HG03432 (cell line): ENCODE results near the gene JAG2.
A peak's percentile ranks its signal among the peaks of the same experiment; 100 is the strongest.

ENCODE experiments used
- ATAC-seq: cut with Tn5 transposase; IDR thresholded peaks from one replicate; pipeline ENCODE4 v1.9.1; 2021; ENCODE audit warnings: mild to moderate bottlenecking, moderate library complexity; ENCODE audit not compliant: unreplicated experiment

Gene JAG2

DNA sequence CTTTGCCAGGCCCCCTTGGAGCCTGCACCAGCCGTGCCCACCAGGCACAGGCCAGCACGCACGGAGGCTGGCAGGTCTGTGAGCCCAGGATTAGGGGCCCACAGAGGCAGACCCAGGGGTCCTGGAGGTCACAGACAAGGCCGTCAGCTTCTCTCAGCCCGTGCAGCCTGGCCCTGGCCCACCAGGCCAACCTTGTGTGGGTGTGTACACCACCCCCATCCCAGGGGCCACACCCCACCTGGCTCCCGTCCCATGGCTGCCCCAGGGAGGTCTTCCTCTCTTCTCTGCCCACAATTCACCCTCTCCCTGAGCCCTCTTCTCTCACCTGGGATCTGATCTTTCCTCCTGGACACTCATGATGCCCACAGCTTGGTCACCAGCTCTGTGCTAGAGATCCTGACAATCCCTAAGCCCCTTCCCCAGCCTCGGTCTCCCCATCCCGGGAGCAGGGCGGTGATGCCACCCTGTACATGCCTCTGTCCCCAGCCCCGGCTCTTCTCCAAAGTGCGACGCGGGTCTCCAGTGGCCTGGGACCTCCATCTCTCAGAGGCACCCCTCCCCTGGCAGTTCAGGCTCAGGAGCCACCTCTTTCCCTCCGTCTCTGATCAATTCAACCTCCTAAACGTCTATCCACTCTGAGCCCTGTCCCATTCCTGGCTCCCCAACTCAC is 72.2 kb downstream of the JAG2 start:
- no peak for ATAC-seq

DNA sequence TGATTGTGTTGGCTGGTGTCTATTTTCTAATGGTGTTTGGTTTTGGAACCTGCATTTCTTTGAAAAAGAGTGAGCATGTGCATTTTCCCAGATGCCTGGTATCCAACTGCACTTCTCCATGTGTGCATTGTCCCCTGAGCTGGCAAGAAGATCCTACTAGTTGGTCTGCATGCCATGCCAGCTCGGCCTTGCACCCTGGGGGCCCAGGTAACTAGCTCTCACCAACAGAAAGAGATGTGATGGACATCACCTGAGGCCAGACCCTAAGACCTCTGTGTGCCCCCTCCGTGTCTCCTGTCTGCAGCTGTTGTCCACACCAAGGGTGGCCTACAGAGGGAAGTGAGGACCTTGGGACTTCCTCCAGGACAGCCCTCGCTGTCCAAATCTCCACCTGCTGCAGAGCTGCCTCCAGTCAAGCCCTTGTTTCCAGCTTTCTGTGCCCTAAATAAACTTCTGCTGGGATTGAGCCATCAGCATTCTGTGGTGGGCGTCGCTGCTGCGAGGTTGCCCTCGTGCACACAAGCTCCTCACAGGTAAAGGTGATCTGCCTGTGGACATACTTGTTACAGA is 73.3 kb downstream of the JAG2 start:
- no peak for ATAC-seq

- no peak for ATAC-seq
Observed at GRCh38 chr14:105094193-105094907, 74.2 kb downstream of the JAG2 start.

DNA sequence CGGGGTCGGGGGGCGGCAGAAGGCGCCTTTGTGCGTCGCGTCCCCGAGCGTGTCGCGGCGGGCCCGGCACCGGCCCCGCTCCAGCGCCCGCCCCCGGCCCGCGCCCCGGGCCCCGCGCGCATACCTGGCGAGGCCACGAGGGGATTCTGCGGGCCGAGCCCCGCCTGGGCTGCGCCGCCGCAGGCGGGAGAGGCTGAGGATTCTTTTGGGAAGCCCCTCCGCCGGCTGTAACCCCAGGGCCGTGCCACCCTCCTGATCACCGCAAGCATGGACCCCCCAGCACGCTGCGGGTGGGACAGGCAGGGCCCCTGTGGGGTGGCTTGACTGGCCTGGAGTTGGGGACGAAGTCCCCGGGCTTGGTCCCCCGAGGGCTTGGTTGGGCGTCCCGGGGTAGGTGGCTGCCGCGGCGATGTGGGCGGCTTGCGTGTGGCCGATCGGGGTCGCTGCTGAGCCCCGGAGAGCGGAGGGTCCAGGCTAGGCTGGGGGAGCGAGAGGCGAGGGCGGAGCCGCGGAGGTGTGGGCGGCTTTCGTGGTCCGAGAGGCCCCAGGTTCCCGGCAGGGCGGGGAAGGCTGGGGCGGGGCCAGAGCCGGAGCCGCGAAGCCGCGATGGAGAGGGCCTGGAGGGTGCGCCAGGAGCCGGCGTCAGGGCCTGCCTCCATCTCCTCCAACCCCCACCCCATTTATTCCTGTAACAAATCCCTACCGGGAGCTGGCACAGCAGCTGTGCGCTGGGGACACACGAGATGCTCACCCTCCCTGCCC is 75.0 kb downstream of the JAG2 start:
- ATAC-seq = peak; percentile 69

DNA sequence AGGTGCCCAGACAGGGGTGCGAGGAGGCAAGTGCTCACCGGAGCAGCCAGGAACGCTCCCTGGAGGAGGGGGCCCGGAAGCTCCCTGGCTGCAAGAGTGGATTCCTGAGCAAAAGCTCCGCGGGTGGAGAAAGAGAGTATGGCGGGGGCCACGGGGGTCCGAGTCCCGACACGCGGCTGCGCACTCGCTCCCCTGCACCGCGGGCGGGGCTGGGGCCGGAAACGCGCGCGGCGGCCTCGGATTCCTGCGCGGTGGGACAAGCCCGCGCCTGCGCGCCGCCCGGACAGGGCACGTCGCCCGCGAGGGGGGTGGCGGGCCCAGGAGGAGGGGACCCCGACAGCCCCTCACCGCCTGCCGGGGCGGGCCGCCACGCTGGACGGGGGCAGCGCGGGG is 75.5 kb downstream of the JAG2 start:
- ATAC-seq = peak; percentile 39

DNA sequence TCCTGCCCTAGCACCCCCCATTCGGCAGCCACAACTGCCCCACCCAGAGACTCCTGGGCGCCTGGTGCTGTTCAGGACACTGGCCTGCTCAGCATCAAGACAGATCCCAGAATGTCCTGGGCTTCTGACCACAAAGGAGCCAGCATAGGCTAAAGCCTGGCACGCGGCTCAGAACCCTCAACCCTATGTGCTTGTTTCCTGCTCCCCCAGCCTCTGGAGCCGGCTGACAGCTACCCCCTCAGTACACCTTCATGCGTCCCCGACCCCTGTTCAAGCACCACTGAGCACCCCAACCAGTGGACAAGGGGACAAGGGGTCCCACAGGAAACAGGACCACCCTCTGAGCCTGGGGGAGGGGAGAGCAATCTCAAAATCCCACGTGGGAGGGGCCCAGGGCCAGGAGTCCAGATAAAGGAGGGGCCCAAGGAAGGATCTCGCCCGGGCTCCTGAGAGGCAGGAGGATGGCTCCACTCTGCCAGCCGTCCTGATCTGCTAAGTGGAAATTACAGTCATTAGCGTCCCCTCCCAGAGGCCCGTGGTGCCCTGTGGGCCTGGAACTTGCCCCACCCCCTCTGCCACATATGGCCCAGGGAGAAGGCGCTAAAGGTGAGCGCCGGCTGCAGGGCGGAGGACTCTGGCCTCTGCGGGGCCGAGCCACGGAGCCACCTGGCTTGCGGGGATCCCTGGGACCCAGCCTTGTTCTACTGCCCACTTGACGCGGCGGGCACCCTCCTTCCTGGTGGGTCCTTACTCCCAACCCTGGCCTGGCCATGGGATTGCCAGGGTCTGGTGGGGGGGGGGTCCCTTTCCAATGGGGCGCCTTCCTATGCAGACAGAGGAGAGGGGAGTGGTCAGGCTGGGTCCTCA is 76.2 kb downstream of the JAG2 start:
- no peak for ATAC-seq

DNA sequence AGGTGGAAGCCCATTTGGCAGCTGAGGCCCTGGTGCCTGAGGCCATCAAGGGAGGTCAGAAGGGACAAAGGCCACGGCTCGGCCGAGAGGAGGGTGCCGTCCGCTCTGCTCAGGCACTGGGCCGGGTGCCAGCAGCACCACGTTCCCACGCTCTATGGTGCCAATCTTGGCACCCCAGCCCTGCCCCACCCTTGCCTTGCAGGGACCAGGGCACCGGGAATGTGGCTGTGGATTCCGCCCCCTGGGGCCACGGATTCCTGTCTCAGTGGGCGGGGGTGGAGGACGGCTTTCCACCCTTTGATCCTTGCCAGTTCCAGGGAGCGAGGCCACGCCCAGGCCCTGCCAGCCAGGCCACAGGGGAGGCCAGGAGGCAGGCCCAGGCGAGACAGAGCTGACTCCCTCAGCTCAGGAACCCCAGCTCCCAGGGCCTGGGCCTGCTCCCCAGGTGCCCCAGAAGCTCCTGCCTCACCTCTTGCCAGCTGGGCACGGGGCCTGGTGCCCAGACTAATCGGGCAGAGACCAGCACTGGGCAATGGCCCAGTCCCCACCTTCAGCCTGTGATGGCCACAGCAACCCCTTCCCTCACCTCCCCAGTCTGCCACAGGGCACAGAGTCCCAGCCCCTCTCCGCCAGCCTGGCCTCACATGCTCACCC is 76.9 kb downstream of the JAG2 start:
- ATAC-seq = no peak

- no peak for ATAC-seq
Observed at GRCh38 chr14:105091054-105091516, 77.5 kb downstream of the JAG2 start.
